Measurements from ENCODE around the gene TUBGCP4. TPM values are rescaled to one million over a fixed set of nuclear protein-coding genes. Genes with fewer than 3 reads are reported as not detected.
"Not testable (repeated sequence)": the region's sequence is repeated elsewhere in the genome, so short reads cannot be mapped to it uniquely, and the experiment has no call there.

Gene TUBGCP4
- total and polyA plus RNA-seq, 8 donors = 2.6 to 50.4 (median 10.1) TPM

DNA sequence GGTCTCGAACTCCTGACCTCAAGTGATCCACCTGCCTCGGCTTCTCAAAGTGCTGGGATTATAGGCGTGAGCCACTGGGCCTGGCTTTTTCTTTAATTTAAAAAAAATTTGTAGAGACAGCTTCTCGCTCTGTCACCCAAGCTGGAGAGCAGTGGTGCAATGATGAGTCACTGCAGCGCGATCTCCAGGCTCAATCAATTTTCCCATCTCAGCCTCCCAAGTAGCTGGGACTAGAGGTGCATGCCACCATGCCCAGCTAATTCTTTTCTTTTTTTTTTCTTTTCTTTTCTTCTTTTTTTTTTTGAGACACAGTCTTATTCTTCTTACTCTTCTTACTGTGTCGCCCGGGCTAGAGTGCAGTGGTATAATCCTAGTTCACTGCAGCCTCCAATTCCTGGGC is 19.8 kb downstream of the TUBGCP4 start:
- TF ChIP-seq, protein P1, sequence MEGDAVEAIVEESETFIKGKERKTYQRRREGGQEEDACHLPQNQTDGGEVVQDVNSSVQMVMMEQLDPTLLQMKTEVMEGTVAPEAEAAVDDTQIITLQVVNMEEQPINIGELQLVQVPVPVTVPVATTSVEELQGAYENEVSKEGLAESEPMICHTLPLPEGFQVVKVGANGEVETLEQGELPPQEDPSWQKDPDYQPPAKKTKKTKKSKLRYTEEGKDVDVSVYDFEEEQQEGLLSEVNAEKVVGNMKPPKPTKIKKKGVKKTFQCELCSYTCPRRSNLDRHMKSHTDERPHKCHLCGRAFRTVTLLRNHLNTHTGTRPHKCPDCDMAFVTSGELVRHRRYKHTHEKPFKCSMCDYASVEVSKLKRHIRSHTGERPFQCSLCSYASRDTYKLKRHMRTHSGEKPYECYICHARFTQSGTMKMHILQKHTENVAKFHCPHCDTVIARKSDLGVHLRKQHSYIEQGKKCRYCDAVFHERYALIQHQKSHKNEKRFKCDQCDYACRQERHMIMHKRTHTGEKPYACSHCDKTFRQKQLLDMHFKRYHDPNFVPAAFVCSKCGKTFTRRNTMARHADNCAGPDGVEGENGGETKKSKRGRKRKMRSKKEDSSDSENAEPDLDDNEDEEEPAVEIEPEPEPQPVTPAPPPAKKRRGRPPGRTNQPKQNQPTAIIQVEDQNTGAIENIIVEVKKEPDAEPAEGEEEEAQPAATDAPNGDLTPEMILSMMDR (IDR thresholded peaks at IDR 0.05) = no peak
- TF ChIP-seq POLR2AphosphoS5 (IDR thresholded peaks at IDR 0.05) (no peak), EP300 (IDR thresholded peaks at IDR 0.05) (no peak), POLR2A (IDR thresholded peaks at IDR 0.05) (no peak)
- no peaks in the 10 kb centered on the region for H3K4me1 ChIP-seq
- H3K4me3 ChIP-seq = no peak overlapping the region
- H3K27me3 ChIP-seq = no peaks in the 10 kb centered on the region
- no peak for DNase-seq
- H3K27ac ChIP-seq = no peak overlapping the region
- intact Hi-C loops (cut with DNase I; ENCODE audit: low total_unique reads) = no loop called here
- WGBS, 5 donors = 95 to 98% (median 96%) methylated on average over 8 of the region's 8 CpGs
- peaks cover 17 to 86% (median 82%) of the 10 kb centered on the region in 4 donors for H3K36me3 ChIP-seq
- no peaks in the 10 kb centered on the region for H3K9me3 ChIP-seq

DNA sequence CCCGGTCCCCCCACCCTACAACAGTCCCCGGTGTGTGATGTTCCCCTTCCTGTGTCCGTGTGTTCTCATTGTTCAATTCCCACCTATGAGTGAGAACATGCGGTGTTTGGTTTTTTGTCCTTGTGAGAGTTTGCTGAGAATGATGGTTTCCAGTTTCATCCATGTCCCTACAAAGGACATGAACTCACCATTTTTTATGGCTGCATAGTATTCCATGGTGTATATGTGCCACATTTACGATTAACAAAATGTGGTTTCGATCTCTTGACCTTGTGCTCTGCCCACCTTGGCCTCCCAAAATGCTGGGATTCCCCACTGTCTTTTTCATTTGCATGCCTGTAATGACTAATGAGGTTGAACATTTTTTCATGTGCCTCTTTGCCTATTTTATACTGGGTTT is 22.7 kb downstream of the TUBGCP4 start:
- intact Hi-C loops (cut with DNase I; ENCODE audit: low total_unique reads); H3K9me3 ChIP-seq; H3K4me3 ChIP-seq; H3K4me1 ChIP-seq; H3K27me3 ChIP-seq; H3K27ac ChIP-seq; DNase-seq: not testable (repeated sequence)
- H3K36me3 ChIP-seq = peaks cover 26 to 86% (median 82%) of the 10 kb centered on the region in 4 donors
- WGBS, 5 donors = 97 to 100% (median 98%) methylated on average over 5 to 6 of the region's 6 CpGs

- H3K9me3 ChIP-seq = no peaks in the 10 kb centered on the region
- 83 to 90% (median 87%) methylated on average over 3 of the region's 3 CpGs for WGBS, 5 donors
Observed at GRCh38 chr15:43402255-43402654, 31.4 kb downstream of the TUBGCP4 start.

GRCh38 chr15:43403616-43404015 is 32.7 kb downstream of the TUBGCP4 start:
- Histone ChIP-seq H3K4me1 (peaks cover 0 to 6% (median 0%) of the 10 kb centered on the region in 4 donors), H3K27ac (no peak overlapping the region), H3K9me3 (no peaks in the 10 kb centered on the region), H3K4me3 (no peak overlapping the region), H3K36me3 (peaks cover 66 to 100% (median 100%) of the 10 kb centered on the region in 4 donors), H3K27me3 (no peaks in the 10 kb centered on the region)
- no peak for TF ChIP-seq POLR2A (IDR thresholded peaks at IDR 0.05)
- TF ChIP-seq EP300 (IDR thresholded peaks at IDR 0.05) = no peak
- TF ChIP-seq POLR2AphosphoS5 (IDR thresholded peaks at IDR 0.05) = no peak
- TF ChIP-seq, protein P1 (IDR thresholded peaks at IDR 0.05) = no peak
- no peak for DNase-seq
- intact Hi-C loops (cut with DNase I; ENCODE audit: low total_unique reads) = no loop called here
- WGBS, 5 donors = 79 to 86% (median 84%) methylated on average over 8 of the region's 8 CpGs

More at GRCh38 chr15:43402255-43402654, 31.4 kb downstream of the TUBGCP4 start:
- Histone ChIP-seq H3K36me3 (peaks cover 65 to 100% (median 100%) of the 10 kb centered on the region in 4 donors), H3K27me3 (no peaks in the 10 kb centered on the region), H3K27ac (no peak overlapping the region), H3K4me3 (no peak overlapping the region), H3K4me1 (peaks cover 0 to 6% (median 0%) of the 10 kb centered on the region in 4 donors)
- TF ChIP-seq EP300 (IDR thresholded peaks at IDR 0.05) (no peak), POLR2AphosphoS5 (IDR thresholded peaks at IDR 0.05) (no peak), POLR2A (IDR thresholded peaks at IDR 0.05) (no peak)
- TF ChIP-seq, protein P1 (IDR thresholded peaks at IDR 0.05) = no peak
- intact Hi-C loops (cut with DNase I; ENCODE audit: low total_unique reads) = no loop called here
- no peak for DNase-seq

GRCh38 chr15:43404130-43404529 is 33.2 kb downstream of the TUBGCP4 start:
- Histone ChIP-seq H3K27ac (no peak overlapping the region), H3K27me3 (no peaks in the 10 kb centered on the region), H3K36me3 (peaks cover 71 to 100% (median 100%) of the 10 kb centered on the region in 4 donors), H3K4me1 (peaks cover 0 to 6% (median 0%) of the 10 kb centered on the region in 4 donors), H3K4me3 (no peak overlapping the region), H3K9me3 (no peaks in the 10 kb centered on the region)
- intact Hi-C loops (cut with DNase I; ENCODE audit: low total_unique reads) = no loop called here
- no peak for DNase-seq
- no peak for TF ChIP-seq POLR2AphosphoS5 (IDR thresholded peaks at IDR 0.05)
- TF ChIP-seq, protein P1 (IDR thresholded peaks at IDR 0.05) = no peak
- TF ChIP-seq POLR2A (IDR thresholded peaks at IDR 0.05) = no peak
- no peak for TF ChIP-seq EP300 (IDR thresholded peaks at IDR 0.05)
- 82 to 90% (median 87%) methylated on average over 5 of the region's 5 CpGs for WGBS, 5 donors

All from stomach (tissue), 9 donors.